NCI-H1436 treated with DMSO at 0.1 percent for 48 hours (cell line): ENCODE data around the gene CCR1.

Experiments used
- DNase-seq: peaks from one replicate; lab custom pipeline; 2025; lab: John Stamatoyannopoulos, UW

Gene CCR1

GRCh38 chr3:46208167-46208704 lies at the start of gene CCR1:
Gene CCR1, minus strand, starts transcription at chr3:46208313. Its CDS starts 4,000 bp downstream, at chr3:46204313.
- DNase-seq: no peak

GRCh38 chr3:46252980-46253379 lies 44.9 kb upstream of the CCR1 start:
- DNase-seq: no peak

GRCh38 chr3:46245146-46245545 lies 37.0 kb upstream of the CCR1 start:
- no peak for DNase-seq

- DNase-seq: no peak
Measured at GRCh38 chr3:46243560-46243959, 35.4 kb upstream of the CCR1 start.

GRCh38 chr3:46242120-46242519 lies 34.0 kb upstream of the CCR1 start, which contains the start of gene CCR3:
Gene CCR3, plus strand, starts transcription at chr3:46242460. Its CDS starts 22,699 bp downstream, at chr3:46265159.
- DNase-seq: no peak

GRCh38 chr3:46239952-46240351 lies 31.8 kb upstream of the CCR1 start:
- DNase-seq: no peak

- DNase-seq: no peak
Measured at GRCh38 chr3:46239301-46239938, 31.3 kb upstream of the CCR1 start.

- DNase-seq: no peak
Measured at GRCh38 chr3:46238386-46238785, 30.3 kb upstream of the CCR1 start.

GRCh38 chr3:46236294-46237054 lies 28.4 kb upstream of the CCR1 start:
- no peak for DNase-seq

GRCh38 chr3:46235425-46235824 lies 27.3 kb upstream of the CCR1 start:
- DNase-seq: no peak

GRCh38 chr3:46233194-46233593 lies 25.1 kb upstream of the CCR1 start:
- DNase-seq: no peak

GRCh38 chr3:46231323-46231722 lies 23.2 kb upstream of the CCR1 start:
- no peak for DNase-seq

- DNase-seq: no peak
Measured at GRCh38 chr3:46228260-46229242, 20.4 kb upstream of the CCR1 start.

GRCh38 chr3:46222435-46223161 lies 14.5 kb upstream of the CCR1 start:
- DNase-seq: no peak

GRCh38 chr3:46221938-46222337 lies 13.8 kb upstream of the CCR1 start:
- no peak for DNase-seq

- DNase-seq: no peak
Measured at GRCh38 chr3:46221391-46221790, 13.3 kb upstream of the CCR1 start.

GRCh38 chr3:46218196-46218709 lies 10.1 kb upstream of the CCR1 start:
- no peak for DNase-seq

GRCh38 chr3:46215810-46216414 lies 7.8 kb upstream of the CCR1 start:
- DNase-seq: no peak

GRCh38 chr3:46214751-46215352 lies 6.7 kb upstream of the CCR1 start:
- DNase-seq: no peak

- no peak for DNase-seq
Measured at GRCh38 chr3:46213201-46213600, 5.1 kb upstream of the CCR1 start.
